Effector memory CD8-positive, alpha-beta T cell (primary cell): ENCODE measurements around the gene TMEM229B.
A peak's percentile ranks its signal among the peaks of the same experiment; 100 is the strongest.

ENCODE experiments used
- ATAC-seq: fragments of 150-1000 bp; cut with Tn5 transposase; replicated peaks from 2 replicates; pipeline ENCODE4 v1.10.0; 2021; ENCODE audit warnings: mild to moderate bottlenecking, moderate library complexity
- DNase-seq, 3 experiments: peaks; one replicate each; pipeline ENCODE4 v3.0.0; 2021
- H3K27ac Mint-ChIP-seq, 2 donors: one replicate each; pipeline ENCODE4 v1.8.0; 2022; ENCODE audit warnings: mild to moderate bottlenecking in 2 of 2, mixed read lengths in 2 of 2, moderate library complexity in 2 of 2
- H3K27me3 Mint-ChIP-seq, 2 donors: one replicate each; pipeline ENCODE4 v1.8.0; 2022; ENCODE audit warnings: mixed read lengths in 2 of 2
- H3K36me3 Mint-ChIP-seq: one replicate; pipeline ENCODE4 v1.8.0; 2022; ENCODE audit warnings: mild to moderate bottlenecking, moderate library complexity, mixed read lengths; ENCODE audit not compliant: insufficient read depth
- H3K4me1 Mint-ChIP-seq, 2 donors: one replicate each; pipeline ENCODE4 v1.8.0; 2022; ENCODE audit warnings: low read depth in 2 of 2, mixed read lengths in 2 of 2
- H3K4me3 Mint-ChIP-seq, 2 donors: one replicate each; pipeline ENCODE4 v1.8.0; 2022; ENCODE audit warnings: mild to moderate bottlenecking in 2 of 2, mixed read lengths in 2 of 2, moderate library complexity in 2 of 2
- H3K9me3 Mint-ChIP-seq, 2 donors: one replicate each; pipeline ENCODE4 v1.8.0; 2022; ENCODE audit warnings: mixed read lengths in 2 of 2

TMEM229B gene

GRCh38 chr14:67510836-67511235 lies 22.3 kb upstream of the TMEM229B start:
- H3K36me3 Mint-ChIP-seq: peaks cover 9% of the 10 kb centered on the region
- H3K27me3 Mint-ChIP-seq: no peaks in the 10 kb centered on the region
- ATAC-seq (no peak), DNase-seq (no peak)
- H3K4me3 Mint-ChIP-seq: no peak overlapping the region
- peaks cover 22 to 27% of the 10 kb centered on the region in 2 donors for H3K4me1 Mint-ChIP-seq
- H3K27ac Mint-ChIP-seq: peak overlapping the region in 1 of 2 donors; percentile 12
- no peaks in the 10 kb centered on the region for H3K9me3 Mint-ChIP-seq

DNA sequence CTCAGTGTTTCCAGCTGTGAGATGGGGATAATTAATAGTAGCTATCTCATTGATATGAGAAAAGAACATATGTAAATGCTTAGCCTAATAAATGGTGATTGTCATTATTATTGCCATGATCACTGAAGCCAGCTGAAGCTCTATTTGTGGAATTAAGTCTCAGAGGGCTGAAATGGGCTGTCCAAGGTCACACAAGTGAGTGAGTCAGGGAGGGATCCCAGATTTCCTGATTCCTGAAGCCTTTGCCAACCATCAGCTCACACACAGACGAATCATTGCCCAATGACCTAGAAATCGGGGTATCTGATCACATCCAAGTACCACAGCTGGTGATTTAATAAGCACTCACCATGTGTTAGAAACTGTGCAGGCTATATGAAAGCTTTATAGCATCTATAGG lies 21.6 kb upstream of the TMEM229B start:
- Mint-ChIP-seq H3K4me3 (no peak overlapping the region), H3K9me3 (no peaks in the 10 kb centered on the region), H3K27ac (peak overlapping the region in 1 of 2 donors; percentile 44), H3K27me3 (no peaks in the 10 kb centered on the region), H3K36me3 (peaks cover 12% of the 10 kb centered on the region), H3K4me1 (peaks cover 19 to 24% of the 10 kb centered on the region in 2 donors)
- ATAC-seq (no peak), DNase-seq (no peak)

DNA sequence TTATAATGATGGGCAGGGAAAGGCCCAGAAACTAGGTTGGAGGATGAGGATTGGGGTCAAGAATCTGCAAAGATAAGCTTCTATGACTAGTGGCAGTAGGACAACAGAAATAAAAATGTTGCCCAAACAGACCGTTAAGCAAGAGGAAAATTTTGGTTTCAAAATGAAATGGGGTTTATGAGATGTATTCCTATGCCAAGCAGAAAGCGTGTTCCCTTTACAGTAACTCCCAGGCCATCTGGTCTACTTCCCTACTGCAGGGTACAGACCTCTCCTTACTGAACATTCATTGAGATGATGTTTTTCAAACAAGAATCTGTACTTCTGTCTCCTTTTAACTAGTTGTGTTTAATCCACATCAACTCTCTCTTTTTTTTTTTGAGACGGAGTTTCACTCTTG lies 20.4 kb upstream of the TMEM229B start:
- Mint-ChIP-seq H3K4me3 (no peak overlapping the region), H3K9me3 (no peaks in the 10 kb centered on the region), H3K4me1 (peaks cover 12 to 18% of the 10 kb centered on the region in 2 donors), H3K36me3 (peaks cover 14% of the 10 kb centered on the region), H3K27ac (no peak overlapping the region), H3K27me3 (no peaks in the 10 kb centered on the region)
- DNase-seq (no peak), ATAC-seq (no peak)

DNA sequence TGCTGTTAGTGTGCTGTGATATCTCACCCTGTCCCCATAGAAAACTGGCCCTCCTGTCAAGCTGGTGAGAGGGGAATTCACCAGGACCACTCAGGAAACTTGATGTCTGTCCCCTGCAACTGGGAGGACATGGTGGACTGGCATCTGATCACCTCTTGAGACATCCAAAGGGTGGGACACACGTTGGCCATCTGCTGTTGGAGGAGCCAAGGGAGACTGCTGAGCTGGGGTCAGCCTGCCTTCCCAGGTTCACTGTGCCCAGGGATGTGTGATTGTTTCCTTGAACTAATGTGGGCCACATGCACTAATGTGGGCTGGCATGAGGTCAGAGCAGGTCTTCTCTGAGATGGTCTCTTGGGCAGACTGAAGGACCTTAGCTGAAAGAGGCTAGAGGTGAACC lies 16.7 kb upstream of the TMEM229B start:
- peaks cover 4 to 5% of the 10 kb centered on the region in 2 donors for H3K4me1 Mint-ChIP-seq
- ATAC-seq (no peak), DNase-seq (no peak)
- H3K27me3 Mint-ChIP-seq: no peaks in the 10 kb centered on the region
- H3K27ac Mint-ChIP-seq: no peak overlapping the region
- no peaks in the 10 kb centered on the region for H3K9me3 Mint-ChIP-seq
- H3K4me3 Mint-ChIP-seq: no peak overlapping the region
- peaks cover 14% of the 10 kb centered on the region for H3K36me3 Mint-ChIP-seq

GRCh38 chr14:67503331-67503730 lies 14.8 kb upstream of the TMEM229B start:
- no peak overlapping the region for H3K4me3 Mint-ChIP-seq
- DNase-seq (no peak), ATAC-seq (no peak)
- H3K36me3 Mint-ChIP-seq: peaks cover 7% of the 10 kb centered on the region
- H3K27ac Mint-ChIP-seq: no peak overlapping the region
- H3K27me3 Mint-ChIP-seq: no peaks in the 10 kb centered on the region
- H3K4me1 Mint-ChIP-seq: peaks cover 2 to 6% of the 10 kb centered on the region in 2 donors
- no peaks in the 10 kb centered on the region for H3K9me3 Mint-ChIP-seq

GRCh38 chr14:67502867-67503266 lies 14.3 kb upstream of the TMEM229B start:
- no peaks in the 10 kb centered on the region for H3K9me3 Mint-ChIP-seq
- H3K4me3 Mint-ChIP-seq: no peak overlapping the region
- H3K4me1 Mint-ChIP-seq: peaks cover 0 to 5% of the 10 kb centered on the region in 2 donors
- H3K36me3 Mint-ChIP-seq: peaks cover 6% of the 10 kb centered on the region
- DNase-seq: no peak
- no peak for ATAC-seq
- H3K27ac Mint-ChIP-seq: no peak overlapping the region
- no peaks in the 10 kb centered on the region for H3K27me3 Mint-ChIP-seq

DNA sequence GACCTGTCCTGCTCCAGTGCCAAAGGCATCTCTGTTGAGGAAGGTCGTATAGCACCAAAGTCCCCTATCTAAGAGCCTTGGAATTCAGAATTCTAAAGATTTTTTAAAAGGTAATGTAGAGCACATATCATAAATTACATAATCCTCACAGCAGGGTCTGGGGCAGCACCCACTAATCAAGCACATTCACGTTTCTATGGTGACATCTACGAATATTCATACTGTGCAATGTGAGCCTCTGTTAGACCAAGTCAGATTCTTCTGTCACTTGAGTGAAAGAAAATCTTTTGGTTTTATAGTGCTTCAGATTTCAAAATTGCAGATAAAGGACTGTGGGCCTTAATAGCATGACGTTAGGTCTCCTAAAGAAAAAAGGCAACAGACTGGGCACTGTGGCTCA lies 13.1 kb upstream of the TMEM229B start:
- no peak for DNase-seq
- H3K36me3 Mint-ChIP-seq: peaks cover 6% of the 10 kb centered on the region
- peaks cover 0 to 4% of the 10 kb centered on the region in 2 donors for H3K4me1 Mint-ChIP-seq
- H3K4me3 Mint-ChIP-seq: no peak overlapping the region
- no peak overlapping the region for H3K27ac Mint-ChIP-seq
- no peaks in the 10 kb centered on the region for H3K27me3 Mint-ChIP-seq
- H3K9me3 Mint-ChIP-seq: no peaks in the 10 kb centered on the region
- ATAC-seq: no peak

DNA sequence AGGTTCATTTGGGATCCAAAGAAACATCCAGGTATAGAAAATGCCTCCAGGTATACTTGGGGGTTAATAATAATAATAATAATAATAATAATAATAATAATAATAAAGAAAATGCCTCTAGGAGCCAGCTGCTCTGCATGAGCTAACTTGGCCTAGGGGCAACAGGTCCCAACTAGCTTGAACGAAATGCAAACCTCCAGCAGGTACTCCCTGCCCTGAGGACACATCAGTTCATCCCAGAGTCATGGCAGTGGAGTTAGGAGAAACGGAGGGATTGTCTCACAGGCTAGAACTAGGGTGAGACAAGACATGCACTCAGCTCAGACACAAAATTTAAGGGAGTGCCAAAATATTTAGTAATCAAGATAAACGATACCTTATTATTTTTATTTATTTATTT lies 12.5 kb upstream of the TMEM229B start:
- Mint-ChIP-seq H3K27ac (no peak overlapping the region), H3K4me1 (peaks cover 0 to 2% of the 10 kb centered on the region in 2 donors), H3K9me3 (no peaks in the 10 kb centered on the region), H3K4me3 (no peak overlapping the region), H3K27me3 (no peaks in the 10 kb centered on the region), H3K36me3 (peaks cover 6% of the 10 kb centered on the region)
- no peak for DNase-seq
- no peak for ATAC-seq

GRCh38 chr14:67497716-67498115 lies 9.2 kb upstream of the TMEM229B start:
- ATAC-seq: no peak
- peak overlapping the region in 1 of 2 donors; percentile 6 for H3K27ac Mint-ChIP-seq

DNA sequence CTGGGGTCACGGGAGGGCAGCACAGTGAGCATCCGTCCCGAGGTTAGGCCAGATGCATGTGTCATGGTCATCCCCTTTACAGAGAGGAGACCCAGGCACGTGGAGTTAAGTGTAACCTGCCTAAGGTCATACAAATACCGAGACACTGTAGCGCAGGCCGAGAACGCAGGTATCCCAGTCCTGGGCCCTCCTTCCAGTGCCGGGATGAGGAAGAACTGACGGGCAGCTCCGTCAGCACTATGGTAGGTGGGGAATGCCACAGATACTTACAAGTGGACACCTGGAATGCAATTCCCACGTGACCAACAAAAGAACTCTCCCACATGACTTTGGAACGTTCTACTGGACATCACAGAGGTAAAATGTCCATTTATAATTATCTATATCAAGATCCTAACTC lies 8.7 kb upstream of the TMEM229B start:
- ATAC-seq: no peak
- no peak overlapping the region for H3K4me3 Mint-ChIP-seq

More at GRCh38 chr14:67497716-67498115, 9.2 kb upstream of the TMEM229B start:
- DNase-seq: no peak
- Mint-ChIP-seq H3K36me3 (no peaks in the 10 kb centered on the region), H3K9me3 (no peaks in the 10 kb centered on the region), H3K4me3 (no peak overlapping the region), H3K4me1 (peaks cover 0 to 2% of the 10 kb centered on the region in 2 donors), H3K27me3 (no peaks in the 10 kb centered on the region)

DNA sequence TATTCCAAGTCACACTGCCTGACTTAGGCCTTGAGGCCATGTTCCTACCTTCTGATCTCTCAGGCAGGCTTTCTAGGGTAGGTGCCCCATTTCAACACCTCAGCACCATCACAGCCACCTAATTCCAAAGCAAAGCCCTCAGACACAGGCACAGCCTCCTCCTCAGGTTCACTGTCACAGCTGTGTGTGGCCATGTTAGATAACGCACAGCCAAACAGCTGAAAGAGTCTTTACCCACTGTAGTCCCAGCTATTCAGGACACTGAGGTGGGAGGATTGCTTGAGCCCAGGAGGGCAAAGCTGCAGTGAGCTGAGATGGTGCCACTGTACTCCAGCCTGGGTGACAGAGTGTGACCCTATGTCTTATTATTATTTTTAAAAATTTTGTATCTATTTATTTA lies 7.3 kb upstream of the TMEM229B start:
- ATAC-seq (no peak), DNase-seq (no peak)
- H3K4me3 Mint-ChIP-seq: no peak overlapping the region
- peaks cover under 1 to 9% of the 10 kb centered on the region in 2 donors for H3K4me1 Mint-ChIP-seq
- H3K9me3 Mint-ChIP-seq: no peaks in the 10 kb centered on the region
- H3K36me3 Mint-ChIP-seq: no peaks in the 10 kb centered on the region
- no peak overlapping the region for H3K27ac Mint-ChIP-seq
- H3K27me3 Mint-ChIP-seq: no peaks in the 10 kb centered on the region

More for the DNA sequence above, 8.7 kb upstream of the TMEM229B start:
- DNase-seq: no peak
- Mint-ChIP-seq H3K27me3 (no peaks in the 10 kb centered on the region), H3K36me3 (no peaks in the 10 kb centered on the region), H3K27ac (no peak overlapping the region), H3K9me3 (no peaks in the 10 kb centered on the region), H3K4me1 (peaks cover 0 to 3% of the 10 kb centered on the region in 2 donors)

DNA sequence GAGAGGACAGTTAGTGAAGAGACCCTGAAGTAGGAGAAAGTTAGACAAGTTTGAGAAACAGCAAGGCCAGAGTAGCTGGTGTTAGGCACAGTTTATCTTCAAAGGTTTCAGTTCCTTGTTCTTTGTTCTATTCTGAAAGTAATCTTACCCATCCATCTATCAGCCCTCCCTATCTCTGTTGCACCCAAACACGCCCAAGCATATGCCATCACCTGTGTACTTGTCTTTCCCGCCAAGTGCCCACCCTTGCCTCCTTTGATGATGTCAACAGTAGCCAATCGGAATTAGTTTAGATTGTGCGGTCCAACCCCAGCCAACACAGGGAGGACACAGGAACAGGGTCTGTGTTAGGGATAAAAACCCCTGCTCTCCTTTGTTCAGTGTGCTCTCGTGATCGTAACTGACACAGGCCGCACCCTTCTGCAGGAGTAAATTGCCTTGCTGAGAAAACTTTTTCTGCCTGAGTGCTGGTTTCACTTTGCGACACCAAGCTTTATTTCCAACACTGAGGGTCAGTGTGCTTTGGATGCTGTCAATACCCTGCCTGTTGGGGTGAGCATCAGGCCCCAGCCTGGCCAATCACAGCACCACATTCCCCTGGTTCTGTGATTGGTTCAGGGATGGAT lies 4.7 kb upstream of the TMEM229B start:
- H3K4me1 Mint-ChIP-seq: peaks cover 22 to 27% of the 10 kb centered on the region in 2 donors

GRCh38 chr14:67492538-67492937 lies 4.0 kb upstream of the TMEM229B start:
- DNase-seq (no peak), ATAC-seq (no peak)
- H3K4me1 Mint-ChIP-seq: peaks cover 27 to 33% of the 10 kb centered on the region in 2 donors
- H3K27ac Mint-ChIP-seq: peak overlapping the region; percentile 98 to 99
- H3K9me3 Mint-ChIP-seq: no peaks in the 10 kb centered on the region
- no peak overlapping the region for H3K4me3 Mint-ChIP-seq
- H3K27me3 Mint-ChIP-seq: no peaks in the 10 kb centered on the region
- peaks cover 15% of the 10 kb centered on the region for H3K36me3 Mint-ChIP-seq

More for the DNA sequence above, 4.7 kb upstream of the TMEM229B start:
- Mint-ChIP-seq H3K4me3 (no peak overlapping the region), H3K36me3 (peaks cover 10% of the 10 kb centered on the region), H3K9me3 (no peaks in the 10 kb centered on the region), H3K27ac (peak overlapping the region in 1 of 2 donors; percentile 98), H3K27me3 (no peaks in the 10 kb centered on the region)
- DNase-seq (no peak), ATAC-seq (no peak)

DNA sequence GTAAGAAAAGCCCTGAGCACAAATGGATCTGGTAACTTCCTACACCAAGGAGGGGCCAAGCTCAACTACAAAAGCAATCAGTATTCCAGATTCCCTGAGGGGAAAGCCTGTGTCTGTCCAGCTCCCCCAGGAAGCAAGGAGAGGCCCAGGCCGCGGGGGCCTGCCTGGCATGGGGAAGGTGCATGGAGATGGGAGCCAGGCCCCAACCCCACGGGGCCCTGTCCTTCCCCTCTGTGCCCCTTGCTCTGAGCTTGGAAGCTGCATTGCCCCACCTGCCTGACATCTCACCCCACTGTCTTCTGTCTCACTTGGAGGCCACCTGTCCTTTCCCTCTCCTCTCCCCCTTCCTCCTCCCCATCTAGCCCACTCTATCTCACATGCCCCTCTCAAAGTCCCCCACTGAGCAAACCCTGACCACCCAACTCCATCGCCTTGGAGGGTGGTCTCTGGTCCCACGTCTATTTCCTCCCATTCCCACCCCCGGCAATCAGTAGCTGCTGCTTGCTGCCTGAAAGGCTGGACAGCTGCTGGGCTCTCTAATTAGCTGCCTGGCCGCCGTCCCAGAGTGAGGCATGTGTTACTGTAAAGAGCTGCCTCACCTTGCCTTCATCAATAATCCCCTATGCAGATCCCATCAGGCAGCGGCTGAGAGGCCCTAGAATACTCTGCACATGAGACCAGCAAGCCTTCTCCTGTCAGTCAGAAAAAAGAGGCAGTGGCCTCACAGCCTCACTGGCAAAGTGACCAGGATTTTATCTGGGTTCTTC lies 3.4 kb upstream of the TMEM229B start:
- DNase-seq (no peak), ATAC-seq (no peak)
- Mint-ChIP-seq H3K27ac (peak overlapping the region; percentile 98 to 99), H3K4me3 (no peak overlapping the region), H3K27me3 (no peaks in the 10 kb centered on the region), H3K9me3 (no peaks in the 10 kb centered on the region), H3K4me1 (peaks cover 32 to 38% of the 10 kb centered on the region in 2 donors), H3K36me3 (peaks cover 15% of the 10 kb centered on the region)
